Ecto neural progenitor cell (in vitro differentiated cells): Measurements from ENCODE around the gene TPMT.
"Not testable (repeated sequence)": the region's sequence is repeated elsewhere in the genome, so short reads cannot be mapped to it uniquely, and the experiment has no call there.

ENCODE experiments used
- DNase-seq: peaks from one replicate; pipeline ENCODE4 v3.0.0-alpha.2; 2018; ENCODE audit warnings: low spot score

Gene TPMT

GRCh38 chr6:18154507-18155149 is at the start of gene TPMT:
TPMT (minus strand) TSS chr6:18155077; CDS start chr6:18149127, 5,950 bp downstream.
- no peak for DNase-seq

GRCh38 chr6:18203786-18204185 is 48.9 kb upstream of the TPMT start:
- DNase-seq = no peak

- no peak for DNase-seq
Measured at GRCh38 chr6:18192026-18192425, 37.1 kb upstream of the TPMT start.

- no peak for DNase-seq
Measured at GRCh38 chr6:18189196-18189595, 34.3 kb upstream of the TPMT start.

- DNase-seq = no peak
Measured at GRCh38 chr6:18187701-18188100, 32.8 kb upstream of the TPMT start.

GRCh38 chr6:18186540-18187250 is 31.8 kb upstream of the TPMT start:
- DNase-seq = no peak

GRCh38 chr6:18186033-18186432 is 31.2 kb upstream of the TPMT start:
- no peak for DNase-seq

- no peak for DNase-seq
Measured at GRCh38 chr6:18185624-18186023, 30.7 kb upstream of the TPMT start.

GRCh38 chr6:18183766-18184165 is 28.9 kb upstream of the TPMT start:
- DNase-seq = no peak

GRCh38 chr6:18182568-18182967 is 27.7 kb upstream of the TPMT start:
- no peak for DNase-seq

- no peak for DNase-seq
Measured at GRCh38 chr6:18179770-18180356, 25.0 kb upstream of the TPMT start.

- no peak for DNase-seq
Measured at GRCh38 chr6:18178960-18179615, 24.2 kb upstream of the TPMT start.

- no peak for DNase-seq
Measured at GRCh38 chr6:18177286-18177965, 22.5 kb upstream of the TPMT start.

- DNase-seq = not testable (repeated sequence)
Measured at GRCh38 chr6:18176198-18176597, 21.3 kb upstream of the TPMT start.

- no peak for DNase-seq
Measured at GRCh38 chr6:18171871-18172270, 17.0 kb upstream of the TPMT start.

GRCh38 chr6:18168264-18168663 is 13.4 kb upstream of the TPMT start:
- no peak for DNase-seq

- no peak for DNase-seq
Measured at GRCh38 chr6:18166312-18167036, 11.6 kb upstream of the TPMT start.

- DNase-seq = no peak
Measured at GRCh38 chr6:18165751-18166150, 10.9 kb upstream of the TPMT start.

GRCh38 chr6:18162401-18162800 is 7.5 kb upstream of the TPMT start:
- no peak for DNase-seq

- no peak for DNase-seq
Measured at GRCh38 chr6:18161431-18161830, 6.6 kb upstream of the TPMT start.

GRCh38 chr6:18160911-18161310 is 6.0 kb upstream of the TPMT start:
- DNase-seq = no peak
